Activated CD4-positive, alpha-beta T cell treated with anti-CD3 and anti-CD28 coated beads, Interleukin-2, amount 50 U/mL, for 24 hours (primary cell): Measurements from ENCODE around the gene SPOPL.
A peak's percentile ranks its signal among the peaks of the same experiment; 100 is the strongest.
"Not testable (repeated sequence)": the region's sequence is repeated elsewhere in the genome, so short reads cannot be mapped to it uniquely, and the experiment has no call there.

Source experiments
- DNase-seq, 2 donors: peaks; one replicate each; pipeline ENCODE4 v3.0.0-alpha.2; 2020; ENCODE audit warnings: low read depth in 1 of 2, low spot score in 1 of 2

SPOPL gene

GRCh38 chr2:138501425-138502254, at the start of gene SPOPL:
Gene SPOPL (plus strand): TSS chr2:138501770. CDS start chr2:138550217, 48,447 bp downstream.
- DNase-seq = peak; percentile 76 to 78

GRCh38 chr2:138452324-138452723, 49.2 kb upstream of the SPOPL start:
- DNase-seq = no peak

- DNase-seq = no peak
These were observed 47.8 kb upstream of the SPOPL start for GRCh38 chr2:138453815-138454214.

- DNase-seq = no peak
These were observed 46.8 kb upstream of the SPOPL start for GRCh38 chr2:138454761-138455160.

GRCh38 chr2:138455275-138455674, 46.3 kb upstream of the SPOPL start:
- no peak for DNase-seq

GRCh38 chr2:138455691-138456090, 45.9 kb upstream of the SPOPL start:
- DNase-seq = no peak

GRCh38 chr2:138462689-138463088, 38.9 kb upstream of the SPOPL start:
- not testable (repeated sequence) for DNase-seq

GRCh38 chr2:138468617-138469016, 33.0 kb upstream of the SPOPL start:
- DNase-seq = no peak

- no peak for DNase-seq
These were observed 32.2 kb upstream of the SPOPL start for GRCh38 chr2:138469411-138469810.

- DNase-seq = no peak
These were observed 30.6 kb upstream of the SPOPL start for GRCh38 chr2:138470941-138471340.

GRCh38 chr2:138474100-138474825, 27.3 kb upstream of the SPOPL start:
- DNase-seq = no peak

- no peak for DNase-seq
These were observed 26.2 kb upstream of the SPOPL start for GRCh38 chr2:138475277-138475776.

GRCh38 chr2:138476186-138476585, 25.4 kb upstream of the SPOPL start:
- DNase-seq = no peak

GRCh38 chr2:138476940-138477339, 24.6 kb upstream of the SPOPL start:
- DNase-seq = no peak

GRCh38 chr2:138482796-138483195, 18.8 kb upstream of the SPOPL start:
- not testable (repeated sequence) for DNase-seq

- DNase-seq = no peak
These were observed 16.6 kb upstream of the SPOPL start for GRCh38 chr2:138485019-138485418.

- DNase-seq = no peak
These were observed 15.0 kb upstream of the SPOPL start for GRCh38 chr2:138486363-138487198.

GRCh38 chr2:138490673-138491494, 10.7 kb upstream of the SPOPL start:
- DNase-seq = no peak

GRCh38 chr2:138491495-138491862, 10.1 kb upstream of the SPOPL start:
- DNase-seq = no peak

GRCh38 chr2:138492160-138492559, 9.4 kb upstream of the SPOPL start:
- DNase-seq = no peak
